PFSK-1 (cell line): ENCODE measurements around the gene CCS.

ENCODE experiments used
- POLR2AphosphoS5 ChIP-seq: IDR thresholded peaks from 2 replicates; pipeline ENCODE4 v1.6.1; 2012; ENCODE audit warnings: low read depth, mild to moderate bottlenecking, control low read depth, low read length, moderate library complexity
- REST ChIP-seq, 2 experiments: IDR thresholded peaks; 2 replicates each; pipeline versions ENCODE4 v1.6.1 to v1.8.0; 2011 to 2012; ENCODE audit warnings: low read depth in 2 of 2, low read length in 2 of 2, control low read depth in 1 of 2, inconsistent platforms in 1 of 2, mild to moderate bottlenecking in 1 of 2, moderate library complexity in 1 of 2; ENCODE audit not compliant: insufficient read depth in 1 of 2
- SIN3A ChIP-seq: IDR thresholded peaks from 2 replicates; pipeline ENCODE4 v1.6.1; 2012; ENCODE audit warnings: mild to moderate bottlenecking, low read length, moderate library complexity, borderline replicate concordance; ENCODE audit not compliant: insufficient read depth
- TAF1 ChIP-seq: IDR thresholded peaks from 2 replicates; pipeline ENCODE4 v1.6.1; 2012; ENCODE audit warnings: low read length, control low read depth, borderline replicate concordance; ENCODE audit not compliant: insufficient read depth

GRCh38 chr11:66598993-66599392, 6.0 kb downstream of the CCS start:
- TF ChIP-seq REST (IDR thresholded peaks at IDR 0.05; ENCODE audit: insufficient read depth in 1 of 2, low read depth in 2 of 2, low read length in 2 of 2) (no peak), POLR2AphosphoS5 (no peak), TAF1 (no peak), SIN3A (no peak)
